HG03175 (cell line): Measurements from ENCODE around the gene UBE3B.
"Not testable (repeated sequence)": the region's sequence is repeated elsewhere in the genome, so short reads cannot be mapped to it uniquely, and the experiment has no call there.

Source experiments
- ATAC-seq: cut with Tn5 transposase; IDR thresholded peaks from one replicate; pipeline ENCODE4 v1.9.1; 2021; ENCODE audit warnings: mild to moderate bottlenecking, moderate library complexity; ENCODE audit not compliant: unreplicated experiment

The UBE3B gene

GRCh38 chr12:109477185-109477962, at the start of gene UBE3B, which contains the start of gene KCTD10:
TSS of gene UBE3B (plus strand) at chr12:109477634. CDS start at chr12:109483552, 5,918 bp downstream.
TSS of gene KCTD10 (minus strand) at chr12:109477300. CDS start at chr12:109477262, 38 bp downstream.
- peak; percentile 93 for ATAC-seq

- ATAC-seq, result no peak
These were observed 49.3 kb upstream of the UBE3B start for GRCh38 chr12:109428037-109428629.

GRCh38 chr12:109428804-109429203, 48.6 kb upstream of the UBE3B start:
- not testable (repeated sequence) for ATAC-seq

- no peak for ATAC-seq
These were observed 47.2 kb upstream of the UBE3B start for GRCh38 chr12:109430244-109430643.

GRCh38 chr12:109432431-109432830, 45.0 kb upstream of the UBE3B start:
- ATAC-seq, result no peak

GRCh38 chr12:109432842-109433304, 44.6 kb upstream of the UBE3B start:
- no peak for ATAC-seq

GRCh38 chr12:109433618-109434017, 43.8 kb upstream of the UBE3B start:
- ATAC-seq, result no peak

- no peak for ATAC-seq
These were observed 42.9 kb upstream of the UBE3B start for GRCh38 chr12:109434582-109434981.

GRCh38 chr12:109435428-109436187, 41.8 kb upstream of the UBE3B start:
- ATAC-seq, result no peak

GRCh38 chr12:109436188-109436560, 41.3 kb upstream of the UBE3B start:
- no peak for ATAC-seq

GRCh38 chr12:109439181-109439580, 38.3 kb upstream of the UBE3B start:
- no peak for ATAC-seq

GRCh38 chr12:109439951-109440350, 37.5 kb upstream of the UBE3B start:
- ATAC-seq, result not testable (repeated sequence)

- no peak for ATAC-seq
These were observed 36.5 kb upstream of the UBE3B start for GRCh38 chr12:109440851-109441490.

GRCh38 chr12:109443794-109444193, 33.6 kb upstream of the UBE3B start:
- no peak for ATAC-seq

GRCh38 chr12:109444259-109444658, 33.2 kb upstream of the UBE3B start:
- ATAC-seq, result no peak

- no peak for ATAC-seq
These were observed 32.2 kb upstream of the UBE3B start for GRCh38 chr12:109445191-109445609.

- ATAC-seq, result no peak
These were observed 30.6 kb upstream of the UBE3B start for GRCh38 chr12:109446869-109447268.

GRCh38 chr12:109447482-109447881, 30.0 kb upstream of the UBE3B start:
- ATAC-seq, result no peak

- no peak for ATAC-seq
These were observed 29.2 kb upstream of the UBE3B start for GRCh38 chr12:109448272-109448671.

GRCh38 chr12:109448707-109449390, 28.6 kb upstream of the UBE3B start:
- no peak for ATAC-seq
